ENCODE data around the gene PSMG1. TPM values are rescaled to one million over a fixed set of nuclear protein-coding genes. Genes with fewer than 3 reads are reported as not detected.
A peak's percentile ranks its signal among the peaks of the same experiment; 100 is the strongest.

PSMG1 gene
- total and polyA plus RNA-seq, 7 experiments from 2014 or later = 9.8 to 62.5 (median 17.1) TPM

GRCh38 chr21:39125752-39126485, 57.3 kb downstream of the PSMG1 start:
- no peaks in the 10 kb centered on the region for H3K36me3 ChIP-seq (ENCODE audit: control insufficient read depth in 2 of 3, insufficient read depth in 3 of 3, low read length in 3 of 3)
- Mint-ChIP-seq H3K9me3 (peaks cover 0 to 25% (median 8%) of the 10 kb centered on the region in 11 donors), H3K36me3 (peaks cover 2 to 9% (median 8%) of the 10 kb centered on the region in 5 donors), H3K4me3 (no peak overlapping the region), H3K27me3 (peaks cover 0 to 21% (median 4%) of the 10 kb centered on the region in 5 donors), H3K4me1 (peaks cover 0 to 10% (median 0%) of the 10 kb centered on the region in 7 donors), H3K27ac (no peak overlapping the region)
- ATAC-seq (peak; percentile 63), DNase-seq (no peak)
- ChIA-PET POLR2A (no interaction called here), CTCF (no interaction called here)
- intact Hi-C loops (cut with micrococcal nuclease) = loop anchor here (1.0 kb wide), 1 partner anchor 392 kb away; no protein-coding TSS in a partner anchor
- H3K9me3 ChIP-seq (ENCODE audit: control insufficient read depth in 2 of 3, low read length in 3 of 3) = no peaks in the 10 kb centered on the region
- no peak overlapping the region for H3K4me3 ChIP-seq (ENCODE audit: low read length)
- H3K27ac ChIP-seq (ENCODE audit: low read depth, low read length) = no peak overlapping the region
- no peaks in the 10 kb centered on the region for H3K4me1 ChIP-seq (ENCODE audit: control insufficient read depth in 2 of 2, insufficient read depth in 2 of 2, low read length in 2 of 2)
- H3K27me3 ChIP-seq (ENCODE audit: control insufficient read depth in 2 of 2, insufficient read depth in 2 of 2, low read length in 2 of 2) = no peaks in the 10 kb centered on the region

Other genes with a start within 250 kb of the PSMG1 start
- gene BRWD1, start 130.2 kb upstream of the PSMG1 start, total RNA-seq = 100 to 1,000 TPM in 1 of 5 experiments, 10 to 100 TPM in 4; 41.1 to 108 (median 83.9) TPM
- gene BRWD1, start 130.2 kb upstream of the PSMG1 start, polyA plus RNA-seq = 10 to 100 TPM; 27.4 to 46.3 TPM
- 100 to 1,000 TPM; 198 to 310 (median 262) TPM for gene HMGN1, start 165.6 kb upstream of the PSMG1 start, total RNA-seq
- gene HMGN1, start 165.6 kb upstream of the PSMG1 start, polyA plus RNA-seq = 100 to 1,000 TPM; 198 to 286 TPM

All from naive thymus-derived CD4-positive, alpha-beta T cell (primary cell).